Posterior cingulate gyrus (tissue), 11 donors: Measurements from ENCODE around the gene C7orf57.
"Not testable (repeated sequence)": the region's sequence is repeated elsewhere in the genome, so short reads cannot be mapped to it uniquely, and the experiment has no call there.

Source experiments
- DNase-seq, 10 donors: peaks; one replicate each; pipeline versions ENCODE4 v3.0.0 to v3.0.0-alpha.2; 2020 to 2021; ENCODE audit warnings: mixed read lengths in 3 of 10
- intact Hi-C: fragments of 100-400 bp; cut with DNase I; formaldehyde crosslinking; loops from one replicate; pipeline ENCODE4 v1.15.1; 2023

C7orf57 gene

DNA sequence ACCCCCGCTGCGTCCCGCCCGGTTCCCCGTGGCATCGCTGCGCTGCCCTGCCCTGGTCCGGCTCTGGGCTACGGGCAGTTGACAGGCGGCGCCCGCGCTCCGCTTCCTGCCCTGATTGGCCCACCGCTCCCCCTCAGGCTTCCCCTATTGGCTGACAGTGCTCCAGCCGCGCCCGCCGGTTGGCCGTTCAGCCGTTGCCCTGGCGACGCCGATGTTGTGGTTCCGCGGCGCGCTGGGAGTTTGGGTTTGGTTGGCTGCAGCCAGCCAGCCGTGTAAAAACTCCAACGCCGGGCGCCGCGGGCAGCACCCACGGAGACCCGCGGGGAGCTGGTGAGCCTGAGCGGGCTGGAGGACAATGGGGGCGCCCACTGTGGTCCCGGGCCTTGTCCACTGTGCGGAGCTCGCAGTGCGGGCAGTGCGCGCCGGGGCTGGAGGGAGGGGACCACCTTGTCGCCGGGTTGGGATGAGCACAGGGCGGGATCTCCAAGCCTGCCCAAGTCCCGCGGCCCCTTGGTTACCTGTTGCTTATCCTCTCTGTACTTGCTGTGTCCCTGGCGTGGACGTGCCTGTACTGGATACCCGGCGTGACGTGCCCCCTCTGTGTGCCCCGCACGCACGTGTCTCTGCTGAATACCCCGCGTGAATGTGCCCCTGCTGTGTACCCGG is at the start of gene C7orf57:
C7orf57 (plus strand) TSS at position 243 of the 666 bp plus-strand sequence. CDS start 766 bp downstream, outside the sequence.
- intact Hi-C loops = loop anchor here (5.0 kb wide), 1 partner anchor 57 kb away; no protein-coding TSS in a partner anchor
- peak; percentile 80 to 98 (median 88) for DNase-seq

DNA sequence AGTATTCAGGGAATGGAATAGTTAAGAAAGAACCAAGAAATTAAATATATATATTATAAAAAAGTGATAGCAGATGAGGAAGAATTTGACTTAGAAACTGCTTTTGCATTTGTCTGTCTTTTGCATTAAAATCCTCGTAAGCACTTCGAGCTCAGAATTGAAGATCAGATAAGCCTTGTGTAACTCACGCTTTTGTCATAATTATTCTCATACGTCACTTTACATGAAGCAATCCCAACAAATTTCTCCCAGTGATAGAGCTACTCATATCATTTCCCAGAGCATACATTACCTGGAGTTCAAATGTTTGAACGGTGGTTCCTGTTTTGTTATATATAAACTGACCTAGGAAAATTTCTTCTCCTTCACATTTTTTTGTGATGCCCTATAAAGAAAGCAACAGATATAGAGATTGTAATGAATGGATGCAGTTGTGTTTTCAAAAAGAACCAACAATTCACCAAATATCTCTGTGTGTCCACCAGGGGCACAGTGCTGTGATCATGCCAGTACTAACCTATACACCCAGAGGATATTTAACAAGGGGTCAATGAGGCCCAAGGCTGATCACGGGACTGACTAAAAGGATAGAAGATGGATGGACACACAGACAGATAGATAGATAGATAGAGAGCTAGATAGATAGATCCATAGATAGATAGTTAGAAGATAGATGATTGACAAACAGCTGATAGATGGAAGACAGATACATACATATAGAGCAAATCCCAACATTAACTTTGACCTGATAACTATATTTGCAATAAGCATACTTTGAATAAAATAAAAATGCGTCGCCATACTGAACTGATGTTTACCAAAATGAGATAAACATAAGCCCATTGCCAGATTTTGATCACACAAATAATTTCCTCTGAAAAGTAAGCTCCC is 46.6 kb upstream of the C7orf57 start:
- no peak for DNase-seq
- intact Hi-C loops = no loop called here

DNA sequence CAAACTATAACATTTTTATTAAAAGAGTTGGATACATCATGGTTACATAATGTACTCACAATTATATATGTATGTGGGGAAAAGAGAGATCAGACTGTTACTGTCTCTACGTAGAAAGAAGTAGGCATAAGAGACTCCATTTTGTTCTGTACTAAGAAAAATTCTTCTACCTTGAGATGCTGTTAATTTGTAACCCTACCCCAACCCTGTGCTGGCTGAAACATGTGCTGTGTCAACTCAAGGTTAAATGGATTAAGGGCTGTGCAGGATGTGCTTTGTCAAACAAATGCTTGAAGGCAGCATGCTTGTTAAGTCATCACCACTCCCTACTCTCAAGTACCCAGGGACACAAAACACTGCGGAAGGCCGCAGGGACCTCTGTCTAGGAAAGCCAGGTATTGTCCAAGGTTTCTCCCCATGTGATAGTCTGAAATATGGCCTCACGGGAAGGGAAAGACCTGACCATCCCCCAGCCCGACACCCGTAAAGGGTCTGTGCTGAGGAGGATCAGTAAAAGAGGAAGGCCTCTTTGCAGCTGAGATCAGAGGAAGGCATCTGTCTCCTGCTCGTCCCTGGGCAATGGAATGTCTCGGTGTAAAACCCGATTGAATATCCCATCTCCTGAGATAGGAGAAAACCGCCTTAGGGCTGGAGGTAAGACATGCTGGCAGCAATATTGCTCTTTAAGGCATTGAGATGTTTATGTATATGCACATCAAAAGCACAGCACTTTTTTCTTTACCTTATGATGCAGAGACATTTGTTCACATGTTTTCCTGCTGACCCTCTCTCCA is 45.5 kb upstream of the C7orf57 start:
- DNase-seq, intact Hi-C loops: not testable (repeated sequence)

- intact Hi-C loops = no loop called here
- no peak for DNase-seq
Observed at GRCh38 chr7:47990592-47990991, 44.8 kb upstream of the C7orf57 start.

- no peak for DNase-seq
- intact Hi-C loops = no loop called here
Observed at GRCh38 chr7:47991270-47991669, 44.1 kb upstream of the C7orf57 start.

DNA sequence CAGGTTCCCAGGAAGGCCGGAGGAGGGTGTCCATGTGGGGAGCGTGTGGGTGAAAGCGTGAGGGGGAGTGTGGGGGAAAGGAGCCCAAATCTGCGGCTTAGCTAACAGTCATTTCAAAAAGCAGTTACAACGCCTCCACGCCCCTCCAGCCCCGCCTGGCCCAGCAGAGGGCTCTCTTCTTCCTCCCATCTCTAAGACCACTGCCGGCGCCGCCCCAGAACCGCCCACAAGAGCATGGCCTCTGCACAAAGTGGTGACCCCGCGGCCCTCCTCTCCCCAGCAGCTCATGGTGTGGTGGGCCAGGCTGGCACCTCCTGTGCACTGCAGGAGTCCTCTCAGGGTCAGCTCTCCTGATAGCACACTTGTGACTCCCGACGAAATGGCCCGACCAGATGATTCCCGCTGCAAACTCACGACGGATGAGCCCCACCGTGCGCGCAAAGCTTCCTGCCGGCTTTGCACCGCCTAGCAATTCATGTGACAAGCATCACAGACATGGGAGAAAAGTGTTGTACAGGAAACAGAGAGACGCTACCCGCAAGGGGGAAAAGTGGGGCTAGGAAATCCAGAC is 43.5 kb upstream of the C7orf57 start:
- peak; percentile 42 to 94 (median 66) for DNase-seq
- intact Hi-C loops = no loop called here

DNA sequence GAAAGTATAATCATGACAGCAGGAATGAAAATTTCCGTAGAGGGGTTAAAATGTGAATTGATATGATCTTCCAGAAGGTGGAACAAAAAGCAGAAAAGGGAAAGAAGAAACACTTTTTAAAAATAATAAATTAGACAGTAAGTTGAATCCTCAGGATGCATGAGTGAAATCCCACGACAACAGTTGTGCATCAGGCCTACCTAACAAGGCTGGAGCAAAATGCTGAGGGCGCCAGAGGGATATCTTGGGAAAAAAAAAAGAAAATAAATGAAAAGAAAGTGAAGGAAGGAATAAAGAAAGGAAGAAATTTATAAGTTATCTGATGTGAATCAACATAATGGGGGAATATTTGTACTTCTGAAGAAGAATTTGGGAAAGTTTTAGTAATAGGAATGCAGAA is 42.9 kb upstream of the C7orf57 start:
- no peak for DNase-seq
- intact Hi-C loops = no loop called here

DNA sequence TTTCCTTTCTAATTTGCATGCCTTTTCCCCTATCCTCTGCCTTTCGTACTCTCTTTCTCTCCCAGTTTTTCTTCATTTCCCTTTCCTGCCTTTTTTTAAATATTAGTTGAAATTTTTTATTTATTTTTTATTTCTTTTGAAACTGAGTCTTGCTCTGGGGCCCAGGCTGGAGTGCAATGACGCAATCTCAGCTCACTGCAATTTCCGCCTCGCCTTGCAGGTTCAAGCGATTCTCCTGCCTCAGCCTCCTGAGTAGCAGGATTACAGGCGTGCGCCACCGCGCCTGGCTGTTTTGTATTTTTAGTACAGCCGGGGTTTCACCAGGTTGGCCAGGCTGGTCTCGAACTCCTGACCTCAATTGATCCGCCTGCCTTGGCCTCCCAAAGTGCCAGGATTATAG is 35.9 kb upstream of the C7orf57 start:
- intact Hi-C loops = no loop called here

GRCh38 chr7:48000164-48000563 is 35.2 kb upstream of the C7orf57 start:
- DNase-seq, intact Hi-C loops: not testable (repeated sequence)

More for the DNA sequence above, 35.9 kb upstream of the C7orf57 start:
- no peak for DNase-seq

- DNase-seq = no peak
- intact Hi-C loops = no loop called here
Observed at GRCh38 chr7:48004032-48004431, 31.3 kb upstream of the C7orf57 start.

GRCh38 chr7:48004638-48005037 is 30.7 kb upstream of the C7orf57 start:
- no peak for DNase-seq
- intact Hi-C loops = no loop called here

GRCh38 chr7:48006866-48007265 is 28.5 kb upstream of the C7orf57 start:
- DNase-seq = no peak
- intact Hi-C loops = no loop called here

DNA sequence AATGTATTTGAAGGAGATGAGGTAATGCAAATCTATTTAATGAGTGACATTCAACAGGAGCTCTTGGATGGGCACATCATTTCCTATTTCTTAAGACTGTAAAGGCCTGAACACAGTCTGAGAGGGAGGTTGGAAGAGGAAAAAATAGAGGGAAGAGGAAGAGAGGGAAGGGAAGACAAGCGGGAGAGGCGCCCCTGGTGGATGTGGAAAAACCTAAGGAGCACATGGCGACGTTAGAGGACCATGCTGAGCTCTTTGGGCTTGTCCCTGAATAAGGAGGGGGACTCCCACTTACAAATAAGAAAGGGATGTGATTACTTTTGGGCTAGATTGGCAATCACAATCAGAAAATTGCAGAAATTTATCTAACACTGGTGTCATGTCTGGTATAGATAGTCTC is 26.1 kb upstream of the C7orf57 start:
- no peak for DNase-seq
- intact Hi-C loops = no loop called here

DNA sequence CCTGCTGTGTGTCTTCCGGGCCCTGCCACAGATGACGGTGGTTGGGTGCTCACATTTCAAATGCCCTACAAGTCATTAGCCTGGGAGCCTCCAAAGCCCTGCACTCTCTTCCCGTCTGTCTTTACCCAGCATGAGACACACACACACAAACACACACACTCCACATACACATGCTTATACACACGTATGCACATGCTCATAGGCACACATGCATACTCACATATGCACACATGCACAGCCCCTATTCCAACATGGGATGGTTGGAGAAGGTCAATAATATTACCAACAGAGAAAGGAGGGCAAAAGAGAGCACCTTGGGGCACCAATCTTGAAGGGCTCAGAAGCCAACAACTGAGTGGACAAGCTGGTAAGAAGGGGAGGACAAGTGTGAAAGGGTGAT is 25.4 kb upstream of the C7orf57 start:
- intact Hi-C loops = no loop called here
- DNase-seq = no peak

GRCh38 chr7:48011323-48011722 is 24.0 kb upstream of the C7orf57 start:
- intact Hi-C loops = no loop called here

GRCh38 chr7:48011951-48012350 is 23.4 kb upstream of the C7orf57 start:
- intact Hi-C loops = no loop called here
- DNase-seq = no peak

More at GRCh38 chr7:48011323-48011722, 24.0 kb upstream of the C7orf57 start:
- DNase-seq = no peak

- intact Hi-C loops = no loop called here
- DNase-seq = no peak
Observed at GRCh38 chr7:48016641-48017040, 18.7 kb upstream of the C7orf57 start.

GRCh38 chr7:48017674-48018073 is 17.7 kb upstream of the C7orf57 start:
- no peak for DNase-seq
- intact Hi-C loops = no loop called here

- no peak for DNase-seq
- intact Hi-C loops = no loop called here
Observed at GRCh38 chr7:48025624-48026023, 9.7 kb upstream of the C7orf57 start.

DNA sequence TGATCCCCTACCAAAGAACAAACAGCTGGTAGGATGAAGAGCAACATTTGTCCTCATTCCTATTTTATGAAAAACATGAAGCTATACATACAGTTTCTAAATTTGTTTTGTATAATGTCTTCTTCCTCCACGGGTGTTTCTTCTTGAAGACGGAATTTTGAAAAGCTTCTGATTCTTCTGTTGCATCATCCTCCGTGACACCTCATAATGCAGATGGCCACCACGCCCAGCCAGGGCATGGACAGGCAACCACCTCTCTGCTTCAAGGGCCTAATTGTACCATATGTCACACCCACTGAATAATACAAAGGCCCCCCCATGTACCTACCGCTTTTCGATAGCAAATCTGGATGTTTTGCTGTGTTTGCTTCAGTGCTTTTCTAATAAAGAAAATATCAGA is 6.4 kb upstream of the C7orf57 start, which contains the start of gene SUN3:
SUN3 (minus strand) TSS at position 170 of the 400 bp plus-strand sequence; CDS start at position 1, 169 bp downstream.
- no peak for DNase-seq
- intact Hi-C loops = no loop called here
